Brain microvascular endothelial cell (primary cell): ENCODE measurements around the gene LYST.

Source experiments
- DNase-seq: peaks from one replicate; pipeline ENCODE4 v3.0.0-alpha.2; 2020
- H3K27ac ChIP-seq: fragments of 250-450 bp; sonication (Bioruptor Pico); 2 replicates; pipeline ENCODE4 v1.5.1; 2020; ENCODE audit warnings: mild to moderate bottlenecking, moderate library complexity
- H3K27me3 ChIP-seq: fragments of 250-450 bp; sonication (Bioruptor Pico); replicated peaks from 2 replicates; pipeline ENCODE4 v1.5.1; 2020; ENCODE audit warnings: mild to moderate bottlenecking
- H3K36me3 ChIP-seq: fragments of 250-450 bp; sonication (Bioruptor Pico); replicated peaks from 2 replicates; pipeline ENCODE4 v1.5.1; 2020; ENCODE audit warnings: mild to moderate bottlenecking
- H3K4me3 ChIP-seq: 2 replicates; pipeline ENCODE4 v1.5.1; 2011; ENCODE audit warnings: low read depth, mild to moderate bottlenecking, control low read depth, low read length, moderate library complexity
- CTCF ChIP-seq: IDR thresholded peaks from 2 replicates; pipeline ENCODE4 v1.5.1; 2011; ENCODE audit warnings: low read depth, mild to moderate bottlenecking, moderate library complexity, low read length, control low read depth, inconsistent platforms; ENCODE audit errors: missing control alignments
- in situ Hi-C: cut with HindIII; loops from 2 replicates; pipeline ENCODE4 v1.10.0; 2017; ENCODE audit warnings: low sequenced_read_pairs, low pct_ligation_motif_present

The LYST gene

GRCh38 chr1:235617140-235617539, 249.6 kb downstream of the LYST start:
- no peak overlapping the region for H3K27ac ChIP-seq
- H3K36me3 ChIP-seq = no peaks in the 10 kb centered on the region
- no peak for TF ChIP-seq CTCF
- no peaks in the 10 kb centered on the region for H3K27me3 ChIP-seq
- DNase-seq = no peak
- in situ Hi-C loops = no loop called here
- no peak overlapping the region for H3K4me3 ChIP-seq

GRCh38 chr1:235614442-235614954, 252.2 kb downstream of the LYST start:
- no peak for TF ChIP-seq CTCF
- Histone ChIP-seq H3K4me3 (no peak overlapping the region), H3K27me3 (no peaks in the 10 kb centered on the region), H3K36me3 (no peaks in the 10 kb centered on the region), H3K27ac (no peak overlapping the region)
- DNase-seq = no peak
- in situ Hi-C loops = no loop called here

GRCh38 chr1:235613602-235614001, 253.1 kb downstream of the LYST start:
- no peaks in the 10 kb centered on the region for H3K27me3 ChIP-seq
- TF ChIP-seq CTCF = no peak
- in situ Hi-C loops = no loop called here

GRCh38 chr1:235612761-235613160, 253.9 kb downstream of the LYST start:
- Histone ChIP-seq H3K4me3 (no peak overlapping the region), H3K27ac (no peak overlapping the region), H3K36me3 (no peaks in the 10 kb centered on the region), H3K27me3 (no peaks in the 10 kb centered on the region)
- TF ChIP-seq CTCF = no peak
- no peak for DNase-seq
- in situ Hi-C loops = no loop called here

More at GRCh38 chr1:235613602-235614001, 253.1 kb downstream of the LYST start:
- DNase-seq = no peak
- H3K36me3 ChIP-seq = no peaks in the 10 kb centered on the region
- H3K27ac ChIP-seq = no peak overlapping the region
- H3K4me3 ChIP-seq = no peak overlapping the region
